SK-N-SH treated with all-trans-retinoic acid at 6 μM for 48 hours (cell line): ENCODE data around the gene TRIM64.
"Not testable (repeated sequence)": the region's sequence is repeated elsewhere in the genome, so short reads cannot be mapped to it uniquely, and the experiment has no call there.

Experiments used
- ATAC-seq: fragments of 200-7000 bp; cut with Tn5 transposase; 3 replicates; pipeline ENCODE4 v1.9.1; 2020; ENCODE audit warnings: mild to moderate bottlenecking, moderate library complexity
- GLIS3 ChIP-seq: fragments of 250-450 bp; sonication (Bioruptor Pico); IDR thresholded peaks from 2 replicates; pipeline ENCODE4 v1.5.0; 2020; ENCODE audit warnings: mild to moderate bottlenecking, moderate library complexity
- SNAI2 ChIP-seq: fragments of 250-450 bp; sonication (Bioruptor Pico); IDR thresholded peaks from 2 replicates; pipeline ENCODE4 v1.5.0; 2020; ENCODE audit warnings: mild to moderate bottlenecking, moderate library complexity
- TF ChIP-seq, protein P1 (sequence below): fragments of 250-450 bp; sonication (Bioruptor Pico); IDR thresholded peaks from 2 replicates; pipeline ENCODE4 v1.5.1; 2021; ENCODE audit warnings: mild to moderate bottlenecking, moderate library complexity

Gene TRIM64, protein sequence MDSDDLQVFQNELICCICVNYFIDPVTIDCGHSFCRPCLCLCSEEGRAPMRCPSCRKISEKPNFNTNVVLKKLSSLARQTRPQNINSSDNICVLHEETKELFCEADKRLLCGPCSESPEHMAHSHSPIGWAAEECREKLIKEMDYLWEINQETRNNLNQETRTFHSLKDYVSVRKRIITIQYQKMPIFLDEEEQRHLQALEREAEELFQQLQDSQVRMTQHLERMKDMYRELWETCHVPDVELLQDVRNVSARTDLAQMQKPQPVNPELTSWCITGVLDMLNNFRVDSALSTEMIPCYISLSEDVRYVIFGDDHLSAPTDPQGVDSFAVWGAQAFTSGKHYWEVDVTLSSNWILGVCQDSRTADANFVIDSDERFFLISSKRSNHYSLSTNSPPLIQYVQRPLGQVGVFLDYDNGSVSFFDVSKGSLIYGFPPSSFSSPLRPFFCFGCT

DNA sequence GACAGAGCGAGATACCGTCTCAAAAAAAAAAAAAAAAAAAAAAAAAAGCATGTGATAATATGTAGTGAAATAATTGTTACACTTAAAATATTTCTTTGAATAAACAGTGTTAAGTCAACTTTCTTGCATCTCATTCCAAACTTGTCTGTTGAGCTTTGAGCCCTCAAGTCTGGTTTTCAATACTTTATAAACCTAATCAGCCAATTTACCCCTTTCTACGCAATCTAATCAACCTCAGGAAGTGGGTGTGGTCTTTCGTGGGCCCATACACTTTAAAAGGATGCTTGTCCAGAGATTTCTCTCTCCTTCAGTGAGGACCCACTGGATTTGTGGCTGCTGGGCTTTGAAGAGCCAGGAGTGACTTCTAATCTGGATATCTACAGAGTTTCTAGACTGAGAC lies at the start of gene TRIM64:
TRIM64 (plus strand) TSS at position 301 of the 400 bp plus-strand sequence. CDS start 2,467 bp downstream, outside the sequence.
- ATAC-seq: not testable (repeated sequence)

- ATAC-seq: no peak
- TF ChIP-seq, protein P1, sequence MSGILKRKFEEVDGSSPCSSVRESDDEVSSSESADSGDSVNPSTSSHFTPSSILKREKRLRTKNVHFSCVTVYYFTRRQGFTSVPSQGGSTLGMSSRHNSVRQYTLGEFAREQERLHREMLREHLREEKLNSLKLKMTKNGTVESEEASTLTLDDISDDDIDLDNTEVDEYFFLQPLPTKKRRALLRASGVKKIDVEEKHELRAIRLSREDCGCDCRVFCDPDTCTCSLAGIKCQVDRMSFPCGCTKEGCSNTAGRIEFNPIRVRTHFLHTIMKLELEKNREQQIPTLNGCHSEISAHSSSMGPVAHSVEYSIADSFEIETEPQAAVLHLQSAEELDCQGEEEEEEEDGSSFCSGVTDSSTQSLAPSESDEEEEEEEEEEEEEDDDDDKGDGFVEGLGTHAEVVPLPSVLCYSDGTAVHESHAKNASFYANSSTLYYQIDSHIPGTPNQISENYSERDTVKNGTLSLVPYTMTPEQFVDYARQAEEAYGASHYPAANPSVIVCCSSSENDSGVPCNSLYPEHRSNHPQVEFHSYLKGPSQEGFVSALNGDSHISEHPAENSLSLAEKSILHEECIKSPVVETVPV: no peak
- TF ChIP-seq SNAI2 (CRISPR knock-in tag): no peak
- no peak for TF ChIP-seq GLIS3 (CRISPR knock-in tag)
Measured at GRCh38 chr11:89922195-89922660, 43.6 kb upstream of the TRIM64 start, which contains the start of gene TRIM49D1. TRIM49D1 (minus strand) TSS chr11:89922245; CDS start chr11:89917710, 4,535 bp downstream.

DNA sequence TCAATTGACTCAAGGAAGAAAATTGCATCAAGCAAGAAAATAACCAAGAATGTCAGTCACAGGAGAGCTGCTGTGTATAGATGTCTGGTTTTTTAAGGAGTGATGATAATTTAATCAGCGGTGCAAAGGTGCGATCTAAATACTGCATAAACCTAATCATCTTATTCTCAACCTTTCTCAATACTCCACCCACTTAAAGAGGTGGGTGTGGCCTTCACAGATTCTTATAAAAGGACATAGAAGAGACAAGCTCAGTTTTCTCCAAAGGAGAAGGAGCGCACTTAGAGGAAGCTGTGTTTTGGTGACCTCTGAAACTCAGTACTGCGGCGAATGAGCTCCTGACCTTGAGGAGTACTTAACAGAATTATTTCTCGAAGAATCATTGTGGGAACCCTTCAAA lies 42.1 kb upstream of the TRIM64 start, which contains the start of gene TRIM49D2:
TRIM49D2 (plus strand) TSS at position 301 of the 400 bp plus-strand sequence. CDS start 2,698 bp downstream, outside the sequence.
- not testable (repeated sequence) for ATAC-seq

DNA sequence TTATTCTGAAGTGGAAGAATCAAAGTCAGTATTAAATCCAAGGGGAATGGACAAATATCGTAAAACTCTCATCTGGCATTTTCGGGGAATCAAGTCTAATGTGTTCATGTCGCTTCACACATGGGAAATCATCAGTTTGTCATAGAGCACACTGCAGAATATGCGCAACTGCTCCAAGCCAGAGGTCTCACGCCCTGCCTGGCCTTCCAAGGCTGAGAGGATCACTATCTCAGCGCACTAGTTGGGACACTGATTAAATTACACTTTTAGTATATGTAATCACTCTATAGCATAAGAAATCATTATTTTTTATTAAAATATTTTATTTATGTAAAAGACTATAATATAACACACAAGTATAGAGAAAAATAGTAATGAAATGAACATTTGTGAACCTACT lies 5.0 kb upstream of the TRIM64 start:
- ATAC-seq: not testable (repeated sequence)
